ENCODE measurements around the gene OR1J2. TPM values are rescaled to one million over a fixed set of nuclear protein-coding genes. Genes with fewer than 3 reads are reported as not detected.

Gene OR1J2
- total RNA-seq, 1 experiment from 2014 or later, result not detected

GRCh38 chr9:122552812-122553211, 42.2 kb downstream of the OR1J2 start, which contains the start of gene OR1N2:
Gene OR1N2, plus strand, starts transcription at chr9:122553112. Its CDS starts 100 bp downstream, at chr9:122553212.
- H3K4me3 Mint-ChIP-seq, result no peak within 1 kb of the TSS
- ChIA-PET CTCF (no interaction called here), POLR2A (no interaction called here)
- no peaks in the 10 kb centered on the region for H3K4me1 Mint-ChIP-seq
- DNase-seq (ENCODE audit: low spot score) (no peak), ATAC-seq (no peak)
- peaks cover 34% of the 10 kb centered on the region for H3K27me3 Mint-ChIP-seq (ENCODE audit: low read depth)
- H3K27ac Mint-ChIP-seq, result no peak within 1 kb of the TSS
- H3K36me3 Mint-ChIP-seq, result peaks cover 33% of the 10 kb centered on the region
- H3K9me3 Mint-ChIP-seq, result peaks cover 95% of the 10 kb centered on the region
- TF ChIP-seq HMGXB4 (CRISPR knock-in tag; IDR thresholded peaks at IDR 0.05) (no peak), FOXK1 (CRISPR knock-in tag; IDR thresholded peaks at IDR 0.05) (no peak), STAT6 (CRISPR knock-in tag; conservative IDR thresholded peaks at IDR 0.05; ENCODE audit: low read depth) (no peak), ZNF425 (CRISPR knock-in tag; conservative IDR thresholded peaks at IDR 0.05) (no peak), ZNF219 (CRISPR knock-in tag; IDR thresholded peaks at IDR 0.05; ENCODE audit: borderline replicate concordance) (no peak), ZNF263 (CRISPR knock-in tag; IDR thresholded peaks at IDR 0.05; ENCODE audit: low read depth) (no peak), ETV6 (CRISPR knock-in tag; IDR thresholded peaks at IDR 0.05) (no peak), ZMAT4 (CRISPR knock-in tag; IDR thresholded peaks at IDR 0.05) (no peak), RORB (CRISPR knock-in tag; IDR thresholded peaks at IDR 0.05) (no peak), ZNF512 (CRISPR knock-in tag; IDR thresholded peaks at IDR 0.05; ENCODE audit: borderline replicate concordance) (no peak), ZNF121 (CRISPR knock-in tag; IDR thresholded peaks at IDR 0.05) (no peak), USF2 (CRISPR knock-in tag; IDR thresholded peaks at IDR 0.05) (no peak), ATF1 (CRISPR knock-in tag; IDR thresholded peaks at IDR 0.05) (no peak), PRRX2 (CRISPR knock-in tag; IDR thresholded peaks at IDR 0.05) (no peak), E2F5 (CRISPR knock-in tag; IDR thresholded peaks at IDR 0.05) (no peak), IRF1 (CRISPR knock-in tag; IDR thresholded peaks at IDR 0.05) (no peak), OVOL2 (CRISPR knock-in tag; IDR thresholded peaks at IDR 0.05; ENCODE audit: borderline replicate concordance) (no peak), HMGA2 (CRISPR knock-in tag; IDR thresholded peaks at IDR 0.05) (no peak), NFE2L1 (CRISPR knock-in tag; IDR thresholded peaks at IDR 0.05) (no peak), ZNF396 (CRISPR knock-in tag; IDR thresholded peaks at IDR 0.05; ENCODE audit: borderline replicate concordance) (no peak)

Data from WTC11 (cell line).